HG02885 (cell line): Measurements from ENCODE around the gene XRCC1.
"Not testable (repeated sequence)": the region's sequence is repeated elsewhere in the genome, so short reads cannot be mapped to it uniquely, and the experiment has no call there.

Source experiments
- ATAC-seq: cut with Tn5 transposase; IDR thresholded peaks from one replicate; pipeline ENCODE4 v1.9.1; 2021; ENCODE audit warnings: mild to moderate bottlenecking; ENCODE audit not compliant: unreplicated experiment, poor library complexity

XRCC1 gene

GRCh38 chr19:43605875-43606568 lies 30.7 kb upstream of the XRCC1 start:
- ATAC-seq: no peak

- ATAC-seq: not testable (repeated sequence)
Observed at GRCh38 chr19:43600326-43600725, 25.0 kb upstream of the XRCC1 start.

- ATAC-seq: no peak
Observed at GRCh38 chr19:43599635-43600295, 24.4 kb upstream of the XRCC1 start.

GRCh38 chr19:43598445-43599240 lies 23.3 kb upstream of the XRCC1 start:
- no peak for ATAC-seq

- no peak for ATAC-seq
Observed at GRCh38 chr19:43597876-43598275, 22.5 kb upstream of the XRCC1 start.

- no peak for ATAC-seq
Observed at GRCh38 chr19:43596842-43597461, 21.6 kb upstream of the XRCC1 start.

- ATAC-seq: peak; percentile 87
Observed at GRCh38 chr19:43595999-43596841, 20.9 kb upstream of the XRCC1 start, which contains the start of the genes IRGQ and ZNF576. TSS of gene IRGQ (minus strand) at chr19:43596134. CDS start at chr19:43595338, 796 bp downstream. TSS of gene ZNF576 (plus strand) at chr19:43596595. CDS start at chr19:43597109, 514 bp downstream.

- peak; percentile 1 for ATAC-seq
Observed at GRCh38 chr19:43595605-43595998, 20.3 kb upstream of the XRCC1 start.

GRCh38 chr19:43594710-43595604 lies 19.6 kb upstream of the XRCC1 start:
- peak; percentile 34 for ATAC-seq

GRCh38 chr19:43594081-43594697 lies 18.9 kb upstream of the XRCC1 start:
- ATAC-seq: no peak

- ATAC-seq: no peak
Observed at GRCh38 chr19:43592800-43593350, 17.5 kb upstream of the XRCC1 start.

GRCh38 chr19:43591904-43592772 lies 16.8 kb upstream of the XRCC1 start:
- ATAC-seq: no peak

GRCh38 chr19:43589678-43590077 lies 14.4 kb upstream of the XRCC1 start:
- ATAC-seq: no peak

- ATAC-seq: no peak
Observed at GRCh38 chr19:43589277-43589676, 13.9 kb upstream of the XRCC1 start.

- not testable (repeated sequence) for ATAC-seq
Observed at GRCh38 chr19:43587029-43587428, 11.7 kb upstream of the XRCC1 start.

GRCh38 chr19:43586346-43586745 lies 11.0 kb upstream of the XRCC1 start:
- no peak for ATAC-seq

GRCh38 chr19:43584484-43584883 lies 9.2 kb upstream of the XRCC1 start:
- no peak for ATAC-seq
